Measurements from ENCODE around the gene CLDN25. TPM values are rescaled to one million over a fixed set of nuclear protein-coding genes. Genes with fewer than 3 reads are reported as not detected.

Gene CLDN25
- polyA plus RNA-seq, 5 donors, result not detected

DNA sequence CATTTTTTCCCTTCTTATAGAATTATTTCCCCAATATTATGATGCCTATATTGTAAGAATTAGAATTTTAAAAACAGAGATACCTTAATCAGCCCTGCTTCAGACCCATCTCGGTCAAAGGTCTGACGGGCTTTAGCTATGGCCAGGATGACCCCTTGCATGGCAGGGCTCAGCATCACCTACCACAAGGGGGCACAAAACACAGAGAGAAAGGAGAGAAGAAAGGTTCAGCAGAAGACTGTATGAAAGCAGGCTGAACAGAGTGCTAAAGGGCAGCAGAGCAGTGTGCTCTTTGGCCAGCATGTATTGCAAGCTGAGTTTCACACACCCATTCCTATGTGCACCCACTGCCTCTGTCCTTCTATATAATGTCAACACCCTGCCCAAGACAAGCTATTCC is 26.8 kb downstream of the CLDN25 start:
- no peak for DNase-seq

DNA sequence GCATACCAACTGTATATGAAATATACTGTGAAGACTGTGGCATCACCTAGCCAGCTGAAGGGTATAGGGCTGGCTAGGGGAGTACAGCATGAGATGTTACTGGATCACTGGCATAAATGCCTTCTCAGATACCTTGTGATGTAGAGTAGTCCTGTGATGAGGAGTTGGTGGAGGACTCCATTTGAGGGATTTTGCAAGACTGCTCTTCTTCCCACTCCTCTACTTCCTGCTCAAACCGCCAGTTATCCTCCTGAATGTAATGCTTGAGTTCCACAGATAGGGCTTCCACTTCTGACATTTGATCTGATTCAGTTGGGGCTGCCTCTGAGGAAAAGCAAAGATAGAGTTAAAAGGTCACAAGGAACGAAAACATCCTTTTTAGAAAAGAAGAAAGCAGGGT is 29.3 kb downstream of the CLDN25 start:
- no peak for DNase-seq

DNA sequence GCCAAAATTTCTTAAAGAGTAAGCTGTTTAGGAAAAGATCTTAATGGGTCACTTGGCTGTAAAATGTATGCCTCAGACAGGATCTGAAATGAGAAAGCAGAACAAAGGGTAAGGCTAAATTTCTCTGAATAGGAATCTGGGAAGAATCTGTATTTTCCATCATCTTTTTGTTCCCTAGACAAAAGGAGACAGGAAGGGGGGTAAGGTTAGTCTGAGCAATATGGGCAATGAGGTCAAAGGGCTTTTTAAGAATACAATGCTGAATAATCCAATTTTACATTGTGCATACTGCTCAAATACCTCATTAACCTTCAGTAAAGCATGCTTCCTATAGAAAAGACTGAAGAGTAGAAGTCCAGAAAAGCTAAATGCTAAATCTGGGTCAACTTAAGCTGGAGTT is 34.6 kb downstream of the CLDN25 start:
- no peak for DNase-seq

DNA sequence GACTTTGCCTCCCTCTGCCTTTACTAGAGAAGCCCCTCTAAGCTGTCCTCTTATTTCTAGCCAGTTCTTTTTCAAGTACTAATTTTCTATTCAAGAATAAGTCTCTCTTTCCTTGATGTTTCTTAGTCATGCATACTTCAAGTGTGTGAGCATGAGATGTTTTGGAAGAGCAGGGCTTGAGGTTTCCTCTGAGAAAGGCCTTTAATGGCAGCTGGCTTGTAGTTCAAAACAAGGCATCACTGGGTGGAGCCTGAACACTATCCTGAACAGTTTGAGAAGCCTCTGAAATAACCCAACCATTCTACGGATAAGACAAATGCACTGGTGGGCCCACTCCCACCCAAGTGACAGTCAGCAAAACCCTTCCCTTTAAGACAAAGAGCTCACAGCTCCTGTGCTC is 37.6 kb downstream of the CLDN25 start:
- DNase-seq, result no peak

DNA sequence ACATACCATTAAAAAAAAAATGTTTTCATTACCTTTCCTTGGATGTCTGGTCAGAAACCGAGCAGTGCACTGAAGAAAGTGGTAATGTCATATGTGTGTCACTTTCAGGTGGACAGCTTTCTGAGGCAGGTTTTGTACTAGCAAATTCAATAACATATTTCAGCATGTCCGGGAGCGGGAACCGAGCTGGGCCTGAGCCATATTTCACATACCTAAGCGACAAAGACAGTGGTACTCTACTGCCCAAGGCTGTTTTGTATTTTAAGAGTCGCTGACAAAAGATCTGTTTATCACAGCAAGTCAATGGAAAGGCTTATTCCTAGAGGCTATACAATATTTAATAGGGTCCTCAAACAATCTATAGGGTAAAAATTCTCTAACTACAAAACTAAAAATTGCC is 38.0 kb downstream of the CLDN25 start:
- DNase-seq, result no peak

DNA sequence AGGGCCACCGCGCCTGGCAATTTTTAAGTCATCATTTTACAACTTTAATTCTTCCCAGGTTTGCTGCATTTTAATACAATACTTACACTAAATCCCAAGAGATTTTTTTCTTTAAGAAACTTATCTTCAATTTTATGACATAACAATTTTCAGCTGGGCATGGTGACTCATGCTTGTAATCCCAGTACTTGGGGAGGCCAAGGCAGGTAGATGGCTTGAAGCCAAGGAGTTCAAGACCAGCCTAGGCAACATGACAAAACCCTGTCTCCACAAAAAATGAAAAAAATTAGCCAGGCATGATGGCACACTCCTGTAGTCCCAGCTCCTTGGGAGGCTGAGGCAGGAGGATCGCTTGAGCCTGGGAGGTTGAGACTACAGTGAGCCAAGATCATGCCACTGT is 38.8 kb downstream of the CLDN25 start:
- DNase-seq, result no peak

DNA sequence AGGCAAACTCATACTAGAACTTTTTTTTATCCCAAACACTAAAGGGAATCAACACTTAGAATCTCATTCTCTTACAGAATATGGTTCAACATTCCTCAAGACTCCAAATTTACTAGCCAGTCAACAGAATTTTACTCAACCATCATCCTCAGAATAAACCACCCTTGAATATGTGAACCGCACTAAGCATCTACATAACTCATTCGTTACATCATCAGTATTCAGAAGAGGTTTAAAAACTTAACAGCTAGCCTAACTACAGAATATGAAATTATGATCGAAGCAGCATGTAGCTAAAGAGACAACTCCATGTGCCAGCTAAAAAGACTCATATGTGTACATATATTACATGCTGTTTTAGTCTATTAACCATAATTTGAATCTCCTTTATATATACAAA is 47.9 kb downstream of the CLDN25 start:
- DNase-seq, result no peak

DNA sequence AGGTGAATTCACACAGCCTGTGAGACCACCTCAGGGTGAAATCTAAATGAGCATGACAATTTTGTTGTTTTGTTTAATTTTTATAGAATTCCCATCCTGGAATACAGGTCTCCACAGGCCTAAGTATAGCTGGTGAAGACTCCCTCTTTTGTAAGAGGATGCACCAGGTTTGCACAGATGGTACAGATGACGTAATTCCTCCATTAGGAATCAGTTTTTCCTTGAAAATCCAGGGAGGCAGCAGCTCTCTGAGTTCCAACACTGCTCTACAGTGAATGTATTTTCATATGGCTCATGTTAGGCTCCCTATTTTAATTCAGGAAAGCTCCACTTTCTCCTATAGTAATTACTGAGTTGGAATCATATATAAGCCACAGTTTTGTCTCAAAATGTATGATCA is 48.6 kb downstream of the CLDN25 start:
- DNase-seq, result no peak

DNA sequence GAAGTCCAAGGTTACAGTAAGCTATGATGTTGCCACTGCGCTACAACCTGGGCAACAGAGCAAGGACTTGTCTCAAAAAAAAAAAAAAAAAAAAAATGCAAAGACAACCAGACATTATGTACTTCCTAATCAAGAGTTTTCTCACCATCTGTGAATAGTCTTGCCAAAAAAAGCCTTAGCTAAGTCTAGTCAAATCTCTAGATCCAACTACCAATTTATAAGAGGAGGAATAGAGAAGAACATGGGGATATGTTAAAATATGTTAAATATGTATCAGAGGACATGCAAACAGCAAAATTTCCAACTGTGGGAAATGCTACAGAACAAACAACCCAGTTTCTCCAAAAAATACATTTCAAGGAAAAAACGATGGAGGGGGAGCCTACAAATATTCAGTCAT is 50.2 kb downstream of the CLDN25 start:
- DNase-seq, result no peak

Other genes starting within 250 kb of the CLDN25 start
- gene TMPRSS5, start 73.5 kb upstream of the CLDN25 start, polyA plus RNA-seq (ENCODE audit: insufficient read depth in 1 of 5, insufficient read length in 5 of 5, low replicate concordance in 1 of 5), result 1 to 10 TPM in 3 of 5 donors, under 1 TPM in 2; 0.67 to 1.9 (median 1.2) TPM
- gene ZW10, start 6.1 kb upstream of the CLDN25 start, polyA plus RNA-seq (ENCODE audit: insufficient read depth in 1 of 5, insufficient read length in 5 of 5, low replicate concordance in 1 of 5), result 10 to 100 TPM; 18.1 to 26.5 (median 24.5) TPM
- gene USP28, start 95.8 kb downstream of the CLDN25 start, polyA plus RNA-seq (ENCODE audit: insufficient read depth in 1 of 5, insufficient read length in 5 of 5, low replicate concordance in 1 of 5), result 10 to 100 TPM; 29.3 to 54.9 (median 46.7) TPM
- gene HTR3B, start 125.0 kb downstream of the CLDN25 start, polyA plus RNA-seq (ENCODE audit: insufficient read depth in 1 of 5, insufficient read length in 5 of 5, low replicate concordance in 1 of 5), result under 1 TPM; 0.12 to 0.15 (median 0.14) TPM
- gene HTR3A, start 195.3 kb downstream of the CLDN25 start, polyA plus RNA-seq (ENCODE audit: insufficient read depth in 1 of 5, insufficient read length in 5 of 5, low replicate concordance in 1 of 5), result under 1 TPM in 2 of 5 donors, not detected in 3; 0.10 to 0.21 TPM

All from right lung (tissue), 5 donors.